Stimulated activated CD8-positive, alpha-beta memory T cell treated with anti-CD3 and anti-CD28 coated beads, Interleukin-15, amount 100 ng/mL, for 1 hour (primary cell): ENCODE results near the gene SERINC3.

Source experiments
- DNase-seq: peaks from one replicate; pipeline ENCODE4 v3.0.0-alpha.2; 2020; ENCODE audit warnings: low read depth

Gene SERINC3

GRCh38 chr20:44532981-44533331, 11.1 kb upstream of the SERINC3 start:
- DNase-seq: no peak

GRCh38 chr20:44532259-44532980, 10.6 kb upstream of the SERINC3 start:
- no peak for DNase-seq

- DNase-seq: no peak
Measured at GRCh38 chr20:44528309-44528708, 6.4 kb upstream of the SERINC3 start.

GRCh38 chr20:44527716-44528199, 5.9 kb upstream of the SERINC3 start:
- no peak for DNase-seq

GRCh38 chr20:44526129-44526528, 4.3 kb upstream of the SERINC3 start:
- no peak for DNase-seq

- no peak for DNase-seq
Measured at GRCh38 chr20:44523746-44524145, 1.9 kb upstream of the SERINC3 start.

GRCh38 chr20:44522841-44523240, 971 bp upstream of the SERINC3 start:
- DNase-seq: no peak

GRCh38 chr20:44520881-44521280, 989 bp downstream of the SERINC3 start:
- no peak for DNase-seq

- DNase-seq: no peak
Measured at GRCh38 chr20:44518248-44518647, 3.6 kb downstream of the SERINC3 start.

GRCh38 chr20:44517454-44517853, 4.4 kb downstream of the SERINC3 start:
- DNase-seq: no peak

GRCh38 chr20:44516491-44516890, 5.4 kb downstream of the SERINC3 start:
- DNase-seq: no peak

GRCh38 chr20:44513871-44514270, 8.0 kb downstream of the SERINC3 start:
- DNase-seq: no peak

- DNase-seq: no peak
Measured at GRCh38 chr20:44509762-44510161, 12.1 kb downstream of the SERINC3 start.

- DNase-seq: no peak
Measured at GRCh38 chr20:44504402-44505307, 17.2 kb downstream of the SERINC3 start.

GRCh38 chr20:44502968-44503367, 18.9 kb downstream of the SERINC3 start:
- no peak for DNase-seq

GRCh38 chr20:44501448-44501847, 20.4 kb downstream of the SERINC3 start:
- DNase-seq: no peak

- no peak for DNase-seq
Measured at GRCh38 chr20:44500221-44500620, 21.6 kb downstream of the SERINC3 start.

- no peak for DNase-seq
Measured at GRCh38 chr20:44497761-44498160, 24.1 kb downstream of the SERINC3 start.

- DNase-seq: no peak
Measured at GRCh38 chr20:44496976-44497375, 24.9 kb downstream of the SERINC3 start.

GRCh38 chr20:44495802-44496481, 25.9 kb downstream of the SERINC3 start:
- no peak for DNase-seq

GRCh38 chr20:44495257-44495656, 26.6 kb downstream of the SERINC3 start:
- no peak for DNase-seq

GRCh38 chr20:44494681-44495080, 27.2 kb downstream of the SERINC3 start:
- no peak for DNase-seq

GRCh38 chr20:44494266-44494665, 27.6 kb downstream of the SERINC3 start:
- no peak for DNase-seq
